GM21526 (cell line): Measurements from ENCODE around the gene TCEAL1.
"Not testable (repeated sequence)": the region's sequence is repeated elsewhere in the genome, so short reads cannot be mapped to it uniquely, and the experiment has no call there.

Experiments
- ATAC-seq: cut with Tn5 transposase; IDR thresholded peaks from one replicate; pipeline ENCODE4 v1.9.1; 2021; ENCODE audit warnings: moderate library complexity; ENCODE audit not compliant: unreplicated experiment, low FRiP score

TCEAL1 gene

GRCh38 chrX:103631145-103631544 is 2.4 kb downstream of the TCEAL1 start:
- no peak for ATAC-seq

GRCh38 chrX:103635436-103635835 is 6.7 kb downstream of the TCEAL1 start:
- no peak for ATAC-seq

- no peak for ATAC-seq
Measured at GRCh38 chrX:103637604-103638338, 9.0 kb downstream of the TCEAL1 start.

GRCh38 chrX:103638479-103639346 is 9.9 kb downstream of the TCEAL1 start:
- not testable (repeated sequence) for ATAC-seq

- ATAC-seq: no peak
Measured at GRCh38 chrX:103640401-103641155, 11.8 kb downstream of the TCEAL1 start.

- ATAC-seq: no peak
Measured at GRCh38 chrX:103644125-103644524, 15.3 kb downstream of the TCEAL1 start.

- no peak for ATAC-seq
Measured at GRCh38 chrX:103647630-103648029, 18.9 kb downstream of the TCEAL1 start.

- no peak for ATAC-seq
Measured at GRCh38 chrX:103651151-103651773, 22.5 kb downstream of the TCEAL1 start.

GRCh38 chrX:103655230-103656000 is 26.6 kb downstream of the TCEAL1 start:
- not testable (repeated sequence) for ATAC-seq

GRCh38 chrX:103656617-103657016 is 27.8 kb downstream of the TCEAL1 start:
- no peak for ATAC-seq

GRCh38 chrX:103657066-103657465 is 28.3 kb downstream of the TCEAL1 start:
- ATAC-seq: not testable (repeated sequence)

- ATAC-seq: no peak
Measured at GRCh38 chrX:103658681-103659433, 30.1 kb downstream of the TCEAL1 start.

- not testable (repeated sequence) for ATAC-seq
Measured at GRCh38 chrX:103659460-103659859, 30.7 kb downstream of the TCEAL1 start.

- ATAC-seq: no peak
Measured at GRCh38 chrX:103663981-103664762, 35.4 kb downstream of the TCEAL1 start.

GRCh38 chrX:103666202-103667107 is 37.7 kb downstream of the TCEAL1 start:
- no peak for ATAC-seq

GRCh38 chrX:103669745-103670144 is 41.0 kb downstream of the TCEAL1 start:
- no peak for ATAC-seq
